Naive thymus-derived CD4-positive, alpha-beta T cell (primary cell): ENCODE data around the gene KIF24. TPM values are rescaled to one million over a fixed set of nuclear protein-coding genes. Genes with fewer than 3 reads are reported as not detected.

Source experiments
- ATAC-seq: fragments of 150-1000 bp; cut with Tn5 transposase; 2 replicates; pipeline ENCODE4 v1.10.0; 2021; ENCODE audit warnings: mild to moderate bottlenecking, moderate library complexity
- CTCF ChIA-PET: fragments of 350-600 bp; sonication (Branson Sonifier 250); formaldehyde crosslinking; loops from one replicate; lab custom pipeline; 2021; ENCODE audit warnings: antibody characterized with exemption; lab: Charles Lee
- POLR2A ChIA-PET: fragments of 350-600 bp; sonication (Branson Sonifier 250); formaldehyde crosslinking; loops from one replicate; lab custom pipeline; 2021; ENCODE audit warnings: antibody characterized with exemption, inconsistent platforms; lab: Charles Lee
- DNase-seq, 9 donors: peaks; one replicate each; pipeline versions ENCODE4 v3.0.0 to v3.0.0-alpha.2; 2020 to 2022; ENCODE audit warnings: mixed read lengths in 1 of 9
- H3K27ac ChIP-seq: one replicate; pipeline ENCODE4 v1.7.0; 2013; ENCODE audit warnings: mild to moderate bottlenecking, low read depth, low read length, moderate library complexity
- H3K27me3 ChIP-seq, 2 donors: one replicate each; pipeline ENCODE4 v1.7.0; 2013; ENCODE audit warnings: low read length in 2 of 2, mild to moderate bottlenecking in 2 of 2, moderate library complexity in 2 of 2; ENCODE audit not compliant: control insufficient read depth in 2 of 2, insufficient read depth in 2 of 2
- H3K36me3 ChIP-seq, 3 experiments: 1 replicate in 2 of 3; 2 replicates in 1 of 3; pipeline ENCODE4 v1.7.0; 2013; ENCODE audit warnings: low read length in 3 of 3, mild to moderate bottlenecking in 3 of 3, moderate library complexity in 1 of 3; ENCODE audit not compliant: insufficient read depth in 3 of 3, control insufficient read depth in 2 of 3
- H3K4me1 ChIP-seq, 2 donors: one replicate each; pipeline ENCODE4 v1.7.0; 2013; ENCODE audit warnings: low read length in 2 of 2, mild to moderate bottlenecking in 2 of 2, moderate library complexity in 1 of 2; ENCODE audit not compliant: control insufficient read depth in 2 of 2, insufficient read depth in 2 of 2
- H3K4me3 ChIP-seq: 2 replicates; pipeline ENCODE4 v1.7.0; 2013; ENCODE audit warnings: mild to moderate bottlenecking, low read length
- H3K9me3 ChIP-seq, 3 experiments: 1 replicate in 2 of 3; 2 replicates in 1 of 3; pipeline ENCODE4 v1.7.0; 2013; ENCODE audit warnings: low read length in 3 of 3; ENCODE audit not compliant: control insufficient read depth in 2 of 3
- H3K27ac Mint-ChIP-seq, 9 donors: one replicate each; pipeline ENCODE4 v1.8.0; 2020 to 2022; ENCODE audit warnings: mixed read lengths in 9 of 9, mild to moderate bottlenecking in 8 of 9, moderate library complexity in 5 of 9, inconsistent platforms in 2 of 9
- H3K27me3 Mint-ChIP-seq, 5 donors: one replicate each; pipeline ENCODE4 v1.8.0; 2021 to 2022; ENCODE audit warnings: mixed read lengths in 5 of 5, mild to moderate bottlenecking in 1 of 5
- H3K36me3 Mint-ChIP-seq, 5 donors: one replicate each; pipeline ENCODE4 v1.8.0; 2020 to 2022; ENCODE audit warnings: mixed read lengths in 5 of 5, mild to moderate bottlenecking in 3 of 5, inconsistent platforms in 1 of 5
- H3K4me1 Mint-ChIP-seq, 7 donors: one replicate each; pipeline ENCODE4 v1.8.0; 2020 to 2022; ENCODE audit warnings: mixed read lengths in 7 of 7, mild to moderate bottlenecking in 3 of 7, inconsistent platforms in 1 of 7
- H3K4me3 Mint-ChIP-seq, 10 donors: one replicate each; pipeline ENCODE4 v1.8.0; 2020 to 2022; ENCODE audit warnings: mild to moderate bottlenecking in 10 of 10, mixed read lengths in 10 of 10, moderate library complexity in 6 of 10, inconsistent platforms in 2 of 10
- H3K9me3 Mint-ChIP-seq, 11 donors: one replicate each; pipeline ENCODE4 v1.8.0; 2020 to 2022; ENCODE audit warnings: mixed read lengths in 11 of 11, mild to moderate bottlenecking in 4 of 11, inconsistent platforms in 1 of 11, moderate library complexity in 1 of 11
- intact Hi-C, 2 donors: fragments of 100-400 bp; cut with micrococcal nuclease; formaldehyde crosslinking; loops; one replicate each; pipeline ENCODE4 v1.15.1; 2023
- polyA plus RNA-seq, 2 donors: library from polyadenylated mRNA; unstranded; fragments of 300-500 nt; fragmentation: Illumina TruSeq; gene quantifications; one replicate each; pipeline ENCODE4 v1.2.3, GENCODE V29; 2021
- total RNA-seq, 6 experiments: library from RNA in 5 of 6; stranded (reverse) in 5 of 6; gene quantifications; 1 replicate in 5 of 6; 2 replicates in 1 of 6; pipeline ENCODE4 v1.2.3 and lab custom pipeline; 2021 to 2026

The KIF24 gene
- total and polyA plus RNA-seq, 7 experiments from 2014 or later = 0.11 to 6.0 (median 0.23) TPM

DNA sequence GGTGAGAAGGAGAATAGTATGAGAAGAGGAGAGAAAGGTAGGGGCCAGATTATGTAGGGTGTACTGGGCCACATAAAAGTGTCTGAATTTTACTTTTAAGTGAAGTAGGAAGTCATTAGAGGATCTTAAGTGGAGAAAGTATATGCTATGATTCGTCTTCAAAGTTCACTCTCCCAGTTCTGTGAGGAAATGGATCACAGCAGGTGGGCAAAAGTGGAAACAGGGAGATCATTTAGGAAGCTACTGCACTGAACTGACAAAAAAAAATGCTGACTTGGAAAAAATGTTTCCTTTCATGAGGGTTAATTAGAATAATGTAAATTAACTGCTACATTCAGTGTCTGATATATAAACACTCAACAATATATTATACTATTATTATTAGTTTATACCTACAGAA lies 2.4 kb downstream of the KIF24 start:
- no peaks in the 10 kb centered on the region for H3K36me3 Mint-ChIP-seq
- peaks cover 7 to 33% (median 19%) of the 10 kb centered on the region in 7 donors for H3K4me1 Mint-ChIP-seq
- H3K27ac ChIP-seq = no peak overlapping the region
- H3K27me3 Mint-ChIP-seq = no peaks in the 10 kb centered on the region
- ChIA-PET POLR2A (no interaction called here), CTCF (no interaction called here)
- no peaks in the 10 kb centered on the region for H3K9me3 Mint-ChIP-seq
- H3K36me3 ChIP-seq = no peaks in the 10 kb centered on the region
- H3K27me3 ChIP-seq = no peaks in the 10 kb centered on the region
- no peak overlapping the region for H3K4me3 ChIP-seq
- no peak overlapping the region for H3K27ac Mint-ChIP-seq
- DNase-seq = no peak
- H3K4me1 ChIP-seq = peaks cover 3 to 8% of the 10 kb centered on the region in 2 donors
- H3K4me3 Mint-ChIP-seq = no peak overlapping the region
- no peak for ATAC-seq
- intact Hi-C loops = loop anchor here in 1 of 2 donors (5.0 to 10.0 kb wide), 4 partner anchors 198 to 1276 kb away; partner anchors contain the start of genes DNAJB5, ENHO and RPP25L
- H3K9me3 ChIP-seq = no peaks in the 10 kb centered on the region

GRCh38 chr9:34322899-34323591 lies 6.0 kb downstream of the KIF24 start:
- Histone ChIP-seq H3K4me1 (no peaks in the 10 kb centered on the region), H3K4me3 (no peak overlapping the region), H3K27me3 (no peaks in the 10 kb centered on the region), H3K9me3 (no peaks in the 10 kb centered on the region), H3K36me3 (no peaks in the 10 kb centered on the region), H3K27ac (no peak overlapping the region)
- no peak for ATAC-seq
- H3K4me1 Mint-ChIP-seq = peaks cover 0 to 16% (median 2%) of the 10 kb centered on the region in 7 donors
- no peak overlapping the region for H3K4me3 Mint-ChIP-seq
- ChIA-PET POLR2A (no interaction called here), CTCF (no interaction called here)
- no peak overlapping the region for H3K27ac Mint-ChIP-seq
- H3K27me3 Mint-ChIP-seq = no peaks in the 10 kb centered on the region
- H3K9me3 Mint-ChIP-seq = no peaks in the 10 kb centered on the region
- DNase-seq = no peak
- intact Hi-C loops = loop anchor here in 1 of 2 donors (10.0 kb wide), 1 partner anchor 202 kb away; the partner anchor contains the start of gene ENHO
- no peaks in the 10 kb centered on the region for H3K36me3 Mint-ChIP-seq

GRCh38 chr9:34321451-34321850 lies 7.6 kb downstream of the KIF24 start:
- intact Hi-C loops = loop anchor here in 1 of 2 donors (10.0 kb wide), 1 partner anchor 203 kb away; the partner anchor contains the start of gene ENHO
- ATAC-seq = peak; percentile 31
- no peaks in the 10 kb centered on the region for H3K4me1 ChIP-seq
- no peak overlapping the region for H3K4me3 ChIP-seq
- Mint-ChIP-seq H3K36me3 (no peaks in the 10 kb centered on the region), H3K27me3 (no peaks in the 10 kb centered on the region), H3K9me3 (no peaks in the 10 kb centered on the region), H3K27ac (no peak overlapping the region), H3K4me1 (peaks cover 0 to 6% (median 0%) of the 10 kb centered on the region in 7 donors), H3K4me3 (no peak overlapping the region)
- DNase-seq = no peak
- H3K9me3 ChIP-seq = no peaks in the 10 kb centered on the region
- no peaks in the 10 kb centered on the region for H3K27me3 ChIP-seq
- CTCF ChIA-PET = no interaction called here
- no peaks in the 10 kb centered on the region for H3K36me3 ChIP-seq
- POLR2A ChIA-PET = no interaction called here
- H3K27ac ChIP-seq = no peak overlapping the region

DNA sequence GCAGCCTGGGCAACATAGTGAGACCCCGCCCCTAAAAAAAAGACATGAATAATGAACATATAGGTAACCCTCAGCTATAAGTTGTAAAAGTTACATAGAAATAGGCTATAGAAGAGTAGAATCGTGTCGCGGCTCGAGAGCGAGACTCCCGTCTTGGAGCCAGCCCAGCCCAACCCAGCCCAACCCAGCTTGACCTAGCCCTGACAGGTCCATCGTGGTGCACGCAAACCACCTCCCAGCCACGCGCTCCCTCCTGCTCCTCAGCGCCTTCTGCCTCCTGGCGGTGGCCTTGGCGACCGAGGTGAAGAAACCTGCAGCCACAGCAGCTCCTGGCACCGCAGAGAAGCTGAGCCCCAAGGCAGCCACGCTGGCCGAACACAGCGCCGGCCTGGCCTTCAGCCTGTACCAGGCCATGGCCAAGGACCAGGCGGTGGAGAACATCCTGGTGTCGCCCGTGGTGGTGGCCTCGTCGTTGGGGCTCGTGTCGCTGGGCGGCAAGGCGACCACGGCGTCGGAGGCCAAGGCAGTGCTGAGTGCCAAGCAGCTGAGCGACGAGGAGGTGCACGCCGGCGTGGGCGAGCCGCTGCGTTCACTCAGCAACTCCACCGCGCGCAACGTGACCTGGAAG lies 10.8 kb downstream of the KIF24 start:
- Mint-ChIP-seq H3K9me3 (no peaks in the 10 kb centered on the region), H3K27me3 (no peaks in the 10 kb centered on the region), H3K27ac (no peak overlapping the region), H3K4me3 (no peak overlapping the region), H3K4me1 (no peaks in the 10 kb centered on the region), H3K36me3 (no peaks in the 10 kb centered on the region)
- Histone ChIP-seq H3K27me3 (no peaks in the 10 kb centered on the region), H3K9me3 (no peaks in the 10 kb centered on the region), H3K27ac (no peak overlapping the region), H3K4me3 (no peak overlapping the region), H3K36me3 (no peaks in the 10 kb centered on the region), H3K4me1 (no peaks in the 10 kb centered on the region)
- DNase-seq (no peak), ATAC-seq (no peak)
- CTCF ChIA-PET = no interaction called here
- intact Hi-C loops = no loop called here
- POLR2A ChIA-PET = no interaction called here

GRCh38 chr9:34317436-34317835 lies 11.6 kb downstream of the KIF24 start:
- Histone ChIP-seq H3K4me3 (no peak overlapping the region), H3K9me3 (no peaks in the 10 kb centered on the region), H3K4me1 (no peaks in the 10 kb centered on the region), H3K27ac (no peak overlapping the region), H3K36me3 (no peaks in the 10 kb centered on the region), H3K27me3 (no peaks in the 10 kb centered on the region)
- H3K4me1 Mint-ChIP-seq = no peaks in the 10 kb centered on the region
- ChIA-PET CTCF (no interaction called here), POLR2A (no interaction called here)
- H3K36me3 Mint-ChIP-seq = no peaks in the 10 kb centered on the region
- H3K27ac Mint-ChIP-seq = no peak overlapping the region
- intact Hi-C loops = no loop called here
- ATAC-seq = no peak
- no peaks in the 10 kb centered on the region for H3K27me3 Mint-ChIP-seq
- no peak for DNase-seq
- no peak overlapping the region for H3K4me3 Mint-ChIP-seq
- H3K9me3 Mint-ChIP-seq = no peaks in the 10 kb centered on the region

DNA sequence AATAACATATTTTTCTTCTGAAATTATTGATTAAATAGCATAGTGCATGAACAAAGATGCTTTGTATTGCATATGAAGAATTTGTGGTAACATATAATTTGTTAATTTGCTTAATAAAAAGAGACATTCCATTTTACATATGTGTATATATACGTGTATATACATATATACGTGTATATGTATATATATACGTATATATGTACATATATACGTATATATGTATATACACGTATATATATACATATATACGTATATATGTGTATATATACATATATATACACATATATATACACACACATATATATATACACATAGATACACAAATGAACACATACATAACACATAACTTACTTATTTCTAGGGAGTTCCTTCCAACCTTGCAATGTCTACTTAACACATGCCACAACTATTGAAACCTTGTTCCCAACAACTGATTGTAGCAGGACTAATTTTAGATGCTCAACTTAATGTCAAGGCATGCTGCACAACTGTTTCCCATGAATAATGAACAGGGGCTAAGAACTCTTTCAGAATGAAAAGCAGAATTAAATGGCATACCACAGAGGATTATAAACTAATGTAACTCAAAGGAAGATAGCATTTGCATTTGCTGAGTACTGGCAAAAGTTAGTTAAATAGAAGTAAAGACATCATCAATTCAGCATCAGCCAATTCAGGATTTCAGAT lies 17.4 kb downstream of the KIF24 start:
- no peaks in the 10 kb centered on the region for H3K27me3 ChIP-seq
- ATAC-seq (no peak), DNase-seq (no peak)
- ChIA-PET POLR2A (no interaction called here), CTCF (no interaction called here)
- H3K36me3 ChIP-seq = no peaks in the 10 kb centered on the region
- Mint-ChIP-seq H3K36me3 (peaks cover 0 to 2% (median 0%) of the 10 kb centered on the region in 5 donors), H3K27me3 (no peaks in the 10 kb centered on the region), H3K4me1 (no peaks in the 10 kb centered on the region), H3K27ac (no peak overlapping the region), H3K4me3 (no peak overlapping the region), H3K9me3 (no peaks in the 10 kb centered on the region)
- intact Hi-C loops = no loop called here
- no peaks in the 10 kb centered on the region for H3K9me3 ChIP-seq
- no peaks in the 10 kb centered on the region for H3K4me1 ChIP-seq
- no peak overlapping the region for H3K27ac ChIP-seq
- H3K4me3 ChIP-seq = no peak overlapping the region
